Nephron progenitor cell (in vitro differentiated cells): ENCODE data around the gene SHROOM1.

Experiments used
- DNase-seq: peaks from one replicate; pipeline ENCODE4 v3.0.0; 2021
- H3K27ac Mint-ChIP-seq: 2 replicates; pipeline ENCODE4 v1.8.0; 2021; ENCODE audit warnings: mild to moderate bottlenecking, moderate library complexity, mixed read lengths
- H3K27me3 Mint-ChIP-seq: 2 replicates; pipeline ENCODE4 v1.8.0; 2021; ENCODE audit warnings: mild to moderate bottlenecking, low read depth, mixed read lengths; ENCODE audit not compliant: poor library complexity
- H3K36me3 Mint-ChIP-seq: 2 replicates; pipeline ENCODE4 v1.8.0; 2021; ENCODE audit warnings: low read depth, mixed read lengths
- H3K4me1 Mint-ChIP-seq: 2 replicates; pipeline ENCODE4 v1.8.0; 2021; ENCODE audit warnings: mixed read lengths
- H3K4me3 Mint-ChIP-seq: 2 replicates; pipeline ENCODE4 v1.8.0; 2021; ENCODE audit warnings: mild to moderate bottlenecking, moderate library complexity, mixed read lengths
- H3K9me3 Mint-ChIP-seq: 2 replicates; pipeline ENCODE4 v1.8.0; 2021; ENCODE audit warnings: mild to moderate bottlenecking, moderate library complexity, mixed read lengths
- TF ChIP-seq, protein P1 (sequence below): fragments of 200-600 bp; sonication (generic); IDR thresholded peaks from 2 replicates; pipeline ENCODE4 v1.5.0; 2021; ENCODE audit warnings: antibody characterized with exemption

SHROOM1 gene

DNA sequence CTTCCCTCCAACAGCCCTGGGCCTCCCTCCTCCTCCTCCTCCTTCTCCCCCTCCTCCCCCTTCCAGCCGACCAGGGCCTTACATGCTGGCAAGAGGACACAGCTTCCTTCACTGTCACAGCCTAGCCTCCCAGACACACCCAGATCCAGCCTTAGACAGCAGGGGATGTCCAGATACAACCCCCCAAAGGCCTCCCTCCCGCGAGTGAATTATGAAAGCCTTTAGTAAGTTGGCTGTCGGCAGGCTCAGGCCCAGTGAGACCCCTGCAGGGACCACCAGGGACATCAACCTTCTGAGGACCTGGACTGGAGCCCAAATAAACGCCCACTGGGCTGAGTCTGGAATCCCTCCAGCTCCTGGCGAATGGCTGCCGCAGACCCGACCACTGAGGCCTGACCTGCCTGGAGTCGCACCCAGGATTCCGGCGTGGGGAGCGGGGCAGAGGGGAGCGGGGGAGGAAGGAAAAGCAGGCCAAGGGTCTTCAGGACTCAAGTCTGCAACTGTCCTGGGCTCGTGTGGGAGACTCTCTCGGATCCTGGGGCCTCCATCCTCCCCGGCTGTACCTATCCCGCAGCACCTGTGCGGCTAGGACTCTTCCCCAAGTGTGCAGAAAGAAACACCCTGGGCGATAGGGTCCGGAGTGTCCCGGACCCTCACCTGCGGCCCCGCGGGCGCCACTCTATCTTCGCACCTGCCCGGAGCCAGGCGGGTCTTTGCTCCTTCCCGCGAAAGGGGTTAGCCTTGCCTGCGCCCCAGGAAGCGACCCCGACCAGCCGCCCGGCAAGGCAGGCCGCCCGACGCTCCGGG, 54.1 kb downstream of the SHROOM1 start:
- peak overlapping the region; percentile 81 for H3K4me3 Mint-ChIP-seq
- H3K27me3 Mint-ChIP-seq, result peaks cover 43% of the 10 kb centered on the region
- peak; percentile 51 for DNase-seq
- no peak overlapping the region for H3K27ac Mint-ChIP-seq
- TF ChIP-seq, protein P1, sequence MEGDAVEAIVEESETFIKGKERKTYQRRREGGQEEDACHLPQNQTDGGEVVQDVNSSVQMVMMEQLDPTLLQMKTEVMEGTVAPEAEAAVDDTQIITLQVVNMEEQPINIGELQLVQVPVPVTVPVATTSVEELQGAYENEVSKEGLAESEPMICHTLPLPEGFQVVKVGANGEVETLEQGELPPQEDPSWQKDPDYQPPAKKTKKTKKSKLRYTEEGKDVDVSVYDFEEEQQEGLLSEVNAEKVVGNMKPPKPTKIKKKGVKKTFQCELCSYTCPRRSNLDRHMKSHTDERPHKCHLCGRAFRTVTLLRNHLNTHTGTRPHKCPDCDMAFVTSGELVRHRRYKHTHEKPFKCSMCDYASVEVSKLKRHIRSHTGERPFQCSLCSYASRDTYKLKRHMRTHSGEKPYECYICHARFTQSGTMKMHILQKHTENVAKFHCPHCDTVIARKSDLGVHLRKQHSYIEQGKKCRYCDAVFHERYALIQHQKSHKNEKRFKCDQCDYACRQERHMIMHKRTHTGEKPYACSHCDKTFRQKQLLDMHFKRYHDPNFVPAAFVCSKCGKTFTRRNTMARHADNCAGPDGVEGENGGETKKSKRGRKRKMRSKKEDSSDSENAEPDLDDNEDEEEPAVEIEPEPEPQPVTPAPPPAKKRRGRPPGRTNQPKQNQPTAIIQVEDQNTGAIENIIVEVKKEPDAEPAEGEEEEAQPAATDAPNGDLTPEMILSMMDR, result no peak
- H3K4me1 Mint-ChIP-seq, result peaks cover 37% of the 10 kb centered on the region
- no peaks in the 10 kb centered on the region for H3K36me3 Mint-ChIP-seq
- no peaks in the 10 kb centered on the region for H3K9me3 Mint-ChIP-seq

- Mint-ChIP-seq H3K9me3 (no peaks in the 10 kb centered on the region), H3K4me3 (peak overlapping the region; percentile 81), H3K27me3 (peaks cover 40% of the 10 kb centered on the region), H3K27ac (no peak overlapping the region), H3K4me1 (peaks cover 43% of the 10 kb centered on the region), H3K36me3 (no peaks in the 10 kb centered on the region)
- no peak for DNase-seq
- TF ChIP-seq, protein P1, result no peak
Observed at GRCh38 chr5:132775476-132775961, 54.9 kb downstream of the SHROOM1 start.

DNA sequence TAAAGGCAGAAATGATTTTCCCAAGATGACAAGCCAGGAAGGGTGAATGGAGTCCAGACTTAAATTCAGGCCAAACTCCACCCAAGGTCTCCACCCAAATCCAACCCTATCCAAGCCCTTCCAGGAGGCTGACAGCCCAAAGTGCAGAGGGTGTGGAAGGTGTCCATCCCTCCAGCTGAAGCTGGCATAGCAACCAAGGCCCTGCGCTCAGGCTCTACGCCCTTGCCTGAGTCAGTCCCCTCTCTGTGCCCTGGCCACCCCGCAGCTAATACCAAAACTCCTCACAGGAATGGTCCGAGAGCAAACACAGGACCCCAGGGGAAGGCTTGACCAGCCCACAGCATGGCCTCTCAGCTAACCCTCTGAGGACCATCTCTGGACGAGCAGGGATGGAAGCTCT, 55.6 kb downstream of the SHROOM1 start:
- Mint-ChIP-seq H3K36me3 (no peaks in the 10 kb centered on the region), H3K4me1 (peaks cover 43% of the 10 kb centered on the region), H3K4me3 (peak overlapping the region; percentile 81), H3K27ac (no peak overlapping the region), H3K9me3 (no peaks in the 10 kb centered on the region), H3K27me3 (peaks cover 36% of the 10 kb centered on the region)
- DNase-seq, result no peak
- TF ChIP-seq, protein P1, result no peak

GRCh38 chr5:132774406-132774805, 56.0 kb downstream of the SHROOM1 start:
- Mint-ChIP-seq H3K9me3 (no peaks in the 10 kb centered on the region), H3K27me3 (peaks cover 31% of the 10 kb centered on the region), H3K36me3 (no peaks in the 10 kb centered on the region), H3K27ac (no peak overlapping the region), H3K4me3 (no peak overlapping the region), H3K4me1 (peaks cover 43% of the 10 kb centered on the region)
- TF ChIP-seq, protein P1, result no peak
- no peak for DNase-seq

DNA sequence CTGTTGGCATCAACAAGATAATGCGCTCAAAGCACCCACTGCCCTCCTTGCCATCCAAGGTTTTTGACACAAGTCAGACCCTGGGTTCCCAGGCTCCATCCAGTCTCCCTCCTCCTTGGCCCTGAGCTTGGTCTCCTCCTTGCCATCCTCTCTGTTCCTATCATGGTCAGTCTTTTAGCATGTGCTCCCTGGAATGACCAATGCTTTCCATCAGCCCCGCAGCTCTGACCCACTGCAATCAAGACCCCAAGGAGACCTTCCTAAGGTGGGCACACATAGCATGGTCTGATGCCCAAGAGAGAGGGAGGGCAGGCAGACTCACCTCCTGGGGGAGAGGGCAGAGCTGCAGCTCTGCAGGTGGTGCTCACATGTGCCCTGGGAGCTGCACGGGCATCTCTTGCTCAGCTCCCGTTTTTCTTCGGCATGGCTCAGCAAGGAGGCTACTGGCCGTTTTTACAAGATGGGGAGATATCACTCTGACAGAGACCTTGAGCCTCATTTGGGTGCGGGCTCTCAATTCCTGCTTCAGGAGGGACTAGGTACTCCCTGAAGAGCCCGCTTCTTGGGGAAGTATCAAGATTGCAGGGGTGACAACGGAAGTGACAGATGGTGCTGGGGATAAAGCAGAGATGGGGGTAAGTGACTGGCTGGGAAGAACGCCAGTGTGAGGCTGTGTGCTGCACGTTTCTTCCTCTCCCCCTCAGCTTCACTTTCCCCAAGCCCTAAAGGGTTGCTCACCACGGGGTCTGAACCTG, 56.7 kb downstream of the SHROOM1 start:
- DNase-seq, result no peak
- Mint-ChIP-seq H3K4me1 (peaks cover 43% of the 10 kb centered on the region), H3K27me3 (peaks cover 25% of the 10 kb centered on the region), H3K36me3 (no peaks in the 10 kb centered on the region), H3K9me3 (no peaks in the 10 kb centered on the region), H3K4me3 (no peak overlapping the region), H3K27ac (no peak overlapping the region)
- TF ChIP-seq, protein P1, result no peak
